GM18520 (cell line): ENCODE results near the gene ARHGAP9.
"Not testable (repeated sequence)": the region's sequence is repeated elsewhere in the genome, so short reads cannot be mapped to it uniquely, and the experiment has no call there.

Experiments
- ATAC-seq: cut with Tn5 transposase; IDR thresholded peaks from one replicate; pipeline ENCODE4 v1.9.1; 2021; ENCODE audit not compliant: unreplicated experiment

Gene ARHGAP9

DNA sequence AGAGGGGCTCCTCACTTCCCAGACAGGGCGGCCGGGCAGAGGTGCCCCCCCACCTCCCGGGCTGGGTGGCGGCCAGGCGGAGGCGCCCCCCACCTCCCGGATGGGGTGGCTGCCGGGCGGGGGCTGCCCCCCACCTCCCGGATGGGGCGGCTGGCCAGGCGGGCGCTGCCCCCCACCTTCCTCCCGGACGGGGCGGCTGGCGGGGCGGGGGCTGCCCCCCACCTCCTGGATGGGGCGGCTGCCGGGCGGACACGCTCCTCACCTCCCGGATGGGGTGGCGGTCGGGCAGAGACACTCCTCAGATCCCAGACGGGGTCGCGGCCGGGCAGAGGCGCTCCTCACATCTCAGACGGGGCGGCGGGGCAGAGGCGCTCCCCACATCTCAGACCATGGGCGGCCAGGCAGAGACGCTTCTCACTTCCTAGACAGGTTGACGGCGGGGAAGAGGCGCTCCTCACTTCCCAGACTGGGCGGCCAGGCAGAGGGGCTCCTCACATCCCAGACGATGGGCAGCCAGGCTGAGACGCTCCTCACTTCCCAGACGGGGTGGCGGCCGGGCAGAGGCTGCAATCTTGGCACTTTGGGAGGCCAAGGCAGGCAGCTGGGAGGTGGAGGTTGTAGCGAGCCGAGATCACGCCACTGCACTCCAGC lies 15.5 kb upstream of the ARHGAP9 start:
- ATAC-seq: not testable (repeated sequence)

DNA sequence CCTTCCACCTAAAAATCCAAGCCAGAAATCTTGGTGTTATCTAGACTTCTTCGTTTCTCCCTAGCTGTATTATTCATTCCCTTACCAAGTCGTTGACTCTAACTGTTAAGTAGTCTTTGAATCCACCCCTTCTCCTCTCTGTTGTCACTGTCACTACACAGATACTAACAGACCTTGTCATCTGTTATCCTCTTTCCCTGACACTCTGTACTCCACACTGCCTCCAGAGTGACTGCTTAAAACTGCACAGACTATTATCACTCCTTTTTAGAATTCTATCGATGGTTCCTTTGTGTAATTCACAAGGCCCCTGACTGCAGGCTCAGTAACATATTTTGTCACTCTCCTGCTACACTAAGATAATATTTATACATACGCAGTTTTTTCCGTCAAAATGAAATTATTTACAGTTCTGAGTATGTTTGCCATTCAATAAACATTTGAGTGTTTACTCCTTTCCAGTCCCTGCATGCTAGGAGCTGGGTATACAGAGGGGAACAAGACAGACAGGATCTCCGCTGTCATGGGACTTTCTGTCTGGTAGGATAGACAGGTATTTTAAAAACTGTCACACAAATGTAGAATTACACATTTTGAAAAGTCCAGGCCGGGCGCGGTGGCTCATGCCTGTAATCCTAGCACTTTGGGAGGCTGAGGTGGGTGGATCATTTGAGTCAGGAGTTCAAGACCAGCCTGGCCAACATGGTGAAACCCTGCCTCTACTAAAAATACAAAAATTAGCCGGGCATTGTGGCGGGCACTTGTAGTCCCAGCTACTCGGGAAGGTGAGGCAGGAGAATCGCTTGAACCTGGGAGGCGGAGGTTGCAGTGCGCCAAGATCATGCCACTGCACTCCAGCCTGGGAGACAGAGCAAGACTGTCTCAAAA lies 12.0 kb upstream of the ARHGAP9 start:
- no peak for ATAC-seq

DNA sequence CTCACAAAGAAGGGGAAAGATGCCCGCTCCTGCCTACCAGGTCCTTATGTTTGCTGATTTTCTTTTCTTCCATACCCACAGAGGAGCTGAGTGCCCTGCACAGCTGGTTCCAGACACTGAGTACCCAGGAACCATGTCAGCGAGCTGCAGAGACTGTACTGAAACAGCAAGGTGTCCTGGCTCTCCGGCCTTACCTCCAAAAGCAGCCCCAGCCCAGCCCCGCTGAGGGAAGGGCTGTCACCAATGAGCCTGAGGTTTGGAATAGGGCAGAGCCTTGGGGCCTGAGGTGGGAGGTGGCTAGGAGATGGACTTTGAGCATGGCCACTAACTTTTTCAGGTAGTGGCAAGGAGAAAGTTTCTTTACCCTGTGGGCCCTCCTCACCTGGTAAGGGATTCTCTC lies 10.5 kb upstream of the ARHGAP9 start:
- no peak for ATAC-seq

GRCh38 chr12:57489157-57489641 lies 9.5 kb upstream of the ARHGAP9 start:
- ATAC-seq: no peak

- no peak for ATAC-seq
These were observed 8.9 kb upstream of the ARHGAP9 start for GRCh38 chr12:57488402-57489156.

DNA sequence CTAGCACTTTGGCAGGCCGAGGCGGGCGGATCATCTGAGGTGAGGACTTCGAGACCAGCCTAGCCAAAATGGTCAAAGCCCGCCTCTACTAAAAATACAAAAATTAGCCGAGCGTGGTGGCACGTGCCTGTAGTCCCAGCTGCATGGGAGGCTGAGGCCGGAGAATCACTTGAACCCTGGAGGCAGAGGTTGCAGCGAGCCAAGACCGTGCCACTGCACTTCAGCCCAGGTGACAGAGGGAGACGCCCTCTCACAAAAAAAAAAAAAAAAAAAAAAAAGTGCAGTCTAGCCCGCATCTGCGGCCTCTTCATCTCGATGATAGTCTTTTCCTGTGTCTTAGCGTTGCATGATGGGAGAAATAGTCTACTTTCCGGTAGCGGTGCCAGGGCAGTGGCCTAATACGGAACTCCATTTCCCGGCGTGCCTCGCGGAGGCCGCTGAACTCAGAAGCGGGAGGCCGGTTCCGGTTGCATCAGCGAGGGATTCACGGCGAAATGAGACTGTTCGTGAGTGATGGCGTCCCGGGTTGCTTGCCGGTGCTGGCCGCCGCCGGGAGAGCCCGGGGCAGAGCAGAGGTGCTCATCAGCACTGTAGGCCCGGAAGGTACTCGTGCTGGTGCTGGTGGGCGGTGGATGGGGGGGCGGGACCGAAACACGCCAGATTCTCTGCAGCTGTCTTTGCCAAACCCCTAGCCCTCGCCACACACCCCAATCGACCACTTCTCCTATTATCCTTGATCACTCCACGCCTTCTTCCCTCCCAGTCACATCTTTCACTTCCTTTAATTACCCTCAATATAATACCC lies 8.1 kb upstream of the ARHGAP9 start, which contains the start of gene MARS1:
TSS of gene MARS1 (plus strand) at position 472 of the 805 bp plus-strand sequence. CDS start at position 495, 23 bp downstream.
- peak; percentile 99 for ATAC-seq

GRCh38 chr12:57487055-57487596 lies 7.5 kb upstream of the ARHGAP9 start:
- ATAC-seq: no peak

DNA sequence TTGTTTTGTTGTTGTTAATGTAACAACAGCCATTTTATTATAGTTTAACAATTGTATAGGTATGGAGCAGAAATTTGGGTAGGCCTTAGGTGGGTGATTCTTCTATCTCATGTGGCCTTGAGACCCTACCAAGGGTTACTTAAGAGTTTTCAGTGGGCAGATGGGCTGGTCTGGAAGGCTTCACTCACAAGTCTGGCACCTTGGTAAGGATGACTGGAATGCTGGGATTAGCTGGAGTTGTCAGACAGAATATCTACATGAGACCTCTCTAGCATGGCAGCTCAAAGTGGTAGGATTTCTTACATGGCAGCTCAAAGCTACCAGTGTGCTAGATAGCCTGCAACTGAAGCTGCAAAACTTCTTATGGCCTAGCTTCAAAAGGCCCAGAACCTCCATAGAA lies 6.0 kb upstream of the ARHGAP9 start:
- no peak for ATAC-seq

DNA sequence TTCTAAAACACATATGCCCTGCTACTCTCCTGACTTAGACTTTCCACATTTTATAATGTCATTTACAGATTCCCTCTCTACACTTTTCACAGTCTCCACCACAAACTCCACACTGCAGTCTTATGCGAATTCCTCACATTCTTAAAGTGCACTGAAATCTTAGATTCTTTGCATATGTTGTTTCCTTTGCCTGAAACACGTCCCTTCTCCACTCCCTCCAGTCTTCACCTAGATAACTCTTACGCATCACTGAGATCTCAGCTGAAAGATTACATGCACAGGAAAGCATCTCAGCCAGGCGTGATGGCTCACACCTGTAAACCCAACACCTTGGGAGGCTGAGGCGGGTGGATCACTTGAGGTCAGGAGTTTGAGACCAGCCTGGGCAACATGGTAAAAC lies 3.8 kb upstream of the ARHGAP9 start:
- no peak for ATAC-seq

- no peak for ATAC-seq
These were observed 2.0 kb upstream of the ARHGAP9 start for GRCh38 chr12:57481671-57482070.

DNA sequence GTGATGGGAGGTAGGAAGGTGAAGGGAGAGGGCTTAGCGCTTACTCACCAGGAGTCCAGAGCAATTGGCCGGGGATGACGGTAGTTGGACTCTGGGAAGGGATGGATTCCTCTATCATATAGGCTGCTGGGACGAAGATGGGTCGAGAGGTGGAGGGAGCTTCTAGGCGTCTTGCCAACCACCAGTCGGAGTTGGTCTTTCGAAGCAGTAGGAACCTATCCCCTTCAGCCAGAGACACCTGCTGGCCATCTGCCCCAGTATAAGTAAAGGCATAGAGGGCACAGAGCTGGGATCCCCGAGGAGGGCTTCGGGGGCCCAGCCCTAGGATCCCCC lies 657 bp downstream of the ARHGAP9 start:
- ATAC-seq: no peak

DNA sequence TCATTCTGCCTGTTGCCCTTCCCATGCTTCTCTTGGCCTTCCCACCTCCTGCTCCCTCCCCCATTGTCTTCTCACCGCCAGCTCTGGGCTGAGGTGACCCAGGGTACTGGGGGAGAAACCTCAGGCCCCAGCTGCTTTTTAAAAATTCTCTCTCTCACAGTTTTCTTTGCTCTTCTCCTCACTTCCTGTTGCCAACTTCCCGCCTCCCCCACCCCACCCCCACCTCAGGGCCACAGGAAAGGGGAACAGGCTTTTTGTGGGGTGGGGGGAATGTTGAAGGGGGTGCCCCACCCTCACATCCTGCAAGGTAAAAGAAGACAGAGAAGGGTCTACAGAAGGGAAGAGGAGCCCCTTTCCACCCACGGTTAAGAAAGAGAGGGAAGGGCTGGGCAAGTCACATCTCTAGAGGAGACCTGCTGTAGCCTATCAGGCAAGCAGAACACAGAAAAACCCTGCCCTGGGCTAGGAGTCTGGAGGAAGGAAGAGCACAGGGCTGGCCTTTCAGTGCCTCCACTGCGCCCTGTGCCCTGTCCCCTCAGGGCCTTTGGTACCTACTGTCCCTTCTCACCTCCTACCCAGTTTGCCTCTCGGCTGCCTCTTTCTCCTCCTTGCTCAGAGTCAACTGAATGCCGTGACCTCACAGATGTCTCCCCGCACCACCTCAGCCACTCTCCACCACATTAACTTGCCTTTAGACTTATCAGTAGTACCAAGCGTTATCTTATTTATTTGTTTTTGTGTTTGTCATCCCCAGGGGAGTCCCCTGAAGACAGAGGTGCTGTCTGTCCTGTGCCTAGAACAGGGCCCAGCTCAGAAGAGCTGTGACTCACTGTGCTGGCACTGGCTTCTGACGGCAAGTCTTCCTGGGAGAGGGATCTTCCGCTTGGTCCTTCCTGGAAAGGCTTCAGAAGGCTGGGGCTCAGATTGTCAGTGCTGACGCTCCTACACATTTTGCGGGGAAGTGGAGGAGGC lies 1.7 kb downstream of the ARHGAP9 start:
- ATAC-seq: peak; percentile 32

DNA sequence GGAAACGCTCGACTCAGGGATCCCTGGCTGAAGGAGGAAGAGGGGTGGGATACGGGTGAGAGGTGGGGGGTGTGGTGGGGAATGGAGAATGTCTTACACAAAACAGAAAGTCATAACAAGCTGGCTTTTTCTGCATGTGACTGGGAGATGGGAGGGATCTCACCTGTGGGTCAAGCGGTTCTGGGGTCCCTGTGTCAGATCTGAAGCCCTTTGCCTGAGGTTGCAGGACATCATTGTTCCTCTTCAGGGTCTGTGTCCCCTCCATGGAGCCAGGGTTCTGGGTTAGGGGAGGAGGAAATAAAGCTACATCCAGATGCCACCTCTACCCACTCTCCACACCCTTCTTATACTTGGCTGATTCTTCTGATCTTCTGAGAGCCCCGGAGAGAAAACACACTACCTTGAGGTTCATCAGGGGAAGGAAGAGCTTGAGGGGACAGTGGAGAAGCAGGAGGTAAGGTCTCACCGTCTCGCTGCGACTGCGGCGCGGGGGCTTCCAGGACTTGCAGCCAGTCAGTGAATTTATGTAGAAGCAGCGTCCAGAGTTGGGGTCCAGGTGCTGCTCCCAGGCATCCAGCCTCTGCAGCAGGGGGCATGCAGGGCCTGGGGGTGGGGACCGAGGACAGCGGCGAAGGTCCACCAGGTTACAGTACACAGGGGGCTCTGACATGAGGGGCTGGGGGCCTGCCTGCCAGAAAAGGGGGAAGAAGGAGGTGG lies 2.5 kb downstream of the ARHGAP9 start:
- ATAC-seq: no peak

DNA sequence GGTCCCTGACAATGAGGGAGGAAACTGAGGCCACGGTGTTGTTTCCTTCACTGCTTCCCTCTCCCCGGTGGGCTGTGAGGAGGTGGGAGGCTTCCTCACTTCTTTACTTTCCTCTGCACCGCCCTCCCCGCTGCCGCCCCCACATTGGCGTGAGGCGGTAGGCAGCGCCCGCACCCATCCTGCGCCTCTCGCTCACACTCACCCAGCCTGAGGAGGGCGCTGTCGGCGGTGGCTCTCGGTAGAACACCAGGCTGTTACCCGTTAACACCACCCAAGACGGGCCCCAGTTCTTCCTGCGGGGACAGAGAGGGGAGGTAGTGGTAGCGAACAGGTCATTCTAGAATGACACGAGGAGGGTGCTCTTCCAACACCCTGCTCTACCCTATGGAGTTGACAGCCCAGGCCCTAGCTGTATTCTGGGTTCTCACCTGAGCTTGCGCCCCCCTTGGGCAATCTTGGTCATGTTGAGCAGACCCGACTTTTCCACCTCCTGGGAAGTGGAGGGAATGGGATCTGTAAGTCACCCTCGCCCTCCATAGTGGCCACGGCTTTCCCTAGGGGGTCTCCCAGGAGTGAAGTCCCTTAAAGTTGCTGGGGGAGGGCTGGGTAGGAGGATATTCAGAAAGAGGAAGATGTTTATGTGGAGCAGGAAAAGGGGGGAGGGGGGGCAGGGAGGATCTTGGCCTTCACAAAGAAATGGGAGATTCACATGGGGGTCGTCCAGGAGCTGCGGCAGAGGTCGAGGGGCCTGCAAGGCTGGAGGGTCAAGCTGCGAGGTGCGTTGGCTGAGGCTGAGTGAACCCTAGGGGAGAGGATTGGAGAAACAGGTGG lies 3.3 kb downstream of the ARHGAP9 start:
- ATAC-seq: no peak

DNA sequence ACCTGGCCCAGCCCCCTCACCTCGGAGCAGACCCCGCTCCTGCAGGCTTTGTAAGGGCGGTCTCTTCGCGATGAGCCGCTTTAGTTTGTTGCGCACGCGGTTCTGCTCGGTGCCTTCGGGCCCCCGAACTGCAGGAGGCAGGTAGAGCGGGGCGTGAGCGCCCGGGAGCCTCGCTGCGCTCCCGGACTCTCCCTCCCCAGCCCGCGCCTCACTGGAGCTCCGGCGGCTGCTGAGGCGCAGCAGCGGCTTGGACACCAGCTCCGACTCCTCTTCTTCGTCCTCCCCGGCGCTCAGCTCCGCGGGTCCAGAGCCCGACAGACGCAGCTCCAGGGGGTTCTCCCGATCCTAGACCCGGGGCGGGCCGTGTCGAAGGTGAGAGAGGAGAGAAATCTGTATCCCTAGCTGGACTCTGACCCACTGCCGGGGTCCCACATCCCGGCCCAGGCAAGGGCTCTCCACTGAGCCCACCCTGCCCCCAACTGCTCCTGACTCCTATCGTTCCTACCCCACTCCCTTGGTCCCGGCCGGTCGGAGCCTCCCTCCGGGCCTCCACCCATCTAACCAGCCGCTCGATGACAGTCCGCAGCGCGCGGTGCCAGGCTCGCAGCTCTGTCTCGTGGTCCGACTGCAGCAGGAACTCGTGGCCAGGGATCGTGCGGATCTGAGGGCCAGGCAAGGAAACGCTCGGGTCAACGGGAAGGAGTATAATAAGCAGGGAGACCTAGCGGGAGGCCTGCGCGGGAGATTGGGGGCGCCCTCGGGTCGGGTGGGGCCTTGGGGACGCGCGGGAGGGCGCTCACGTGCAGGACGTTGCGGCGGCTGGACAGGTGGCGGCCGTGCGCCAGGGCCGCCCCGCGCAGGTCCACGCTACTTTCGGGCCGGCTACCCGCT lies 4.2 kb downstream of the ARHGAP9 start:
- ATAC-seq: no peak

GRCh38 chr12:57474862-57475261 lies 4.8 kb downstream of the ARHGAP9 start:
- no peak for ATAC-seq

GRCh38 chr12:57474430-57474829 lies 5.2 kb downstream of the ARHGAP9 start:
- no peak for ATAC-seq
